ENCODE data around the gene USP3.

Gene USP3

GRCh38 chr15:63595688-63596087 lies 91.3 kb downstream of the USP3 start:
- no peak for DNase-seq

DNA sequence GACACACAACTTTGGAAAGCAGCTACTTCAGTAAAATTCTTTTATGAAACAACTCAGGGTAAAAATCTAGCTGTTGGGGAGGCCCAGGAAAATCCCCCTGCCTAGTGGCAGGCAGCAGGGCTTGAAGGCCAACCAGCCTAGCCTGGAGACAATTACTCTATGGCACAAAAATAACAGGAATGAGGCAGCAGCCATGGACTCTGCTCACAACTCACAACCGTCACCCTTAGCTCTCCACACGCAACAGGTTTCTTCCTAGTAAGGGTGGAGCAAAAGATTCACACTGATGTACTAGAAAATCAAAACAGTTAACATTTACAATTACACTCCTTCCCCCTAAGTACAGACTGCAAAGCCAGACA lies 92.3 kb downstream of the USP3 start:
- no peak for DNase-seq

DNA sequence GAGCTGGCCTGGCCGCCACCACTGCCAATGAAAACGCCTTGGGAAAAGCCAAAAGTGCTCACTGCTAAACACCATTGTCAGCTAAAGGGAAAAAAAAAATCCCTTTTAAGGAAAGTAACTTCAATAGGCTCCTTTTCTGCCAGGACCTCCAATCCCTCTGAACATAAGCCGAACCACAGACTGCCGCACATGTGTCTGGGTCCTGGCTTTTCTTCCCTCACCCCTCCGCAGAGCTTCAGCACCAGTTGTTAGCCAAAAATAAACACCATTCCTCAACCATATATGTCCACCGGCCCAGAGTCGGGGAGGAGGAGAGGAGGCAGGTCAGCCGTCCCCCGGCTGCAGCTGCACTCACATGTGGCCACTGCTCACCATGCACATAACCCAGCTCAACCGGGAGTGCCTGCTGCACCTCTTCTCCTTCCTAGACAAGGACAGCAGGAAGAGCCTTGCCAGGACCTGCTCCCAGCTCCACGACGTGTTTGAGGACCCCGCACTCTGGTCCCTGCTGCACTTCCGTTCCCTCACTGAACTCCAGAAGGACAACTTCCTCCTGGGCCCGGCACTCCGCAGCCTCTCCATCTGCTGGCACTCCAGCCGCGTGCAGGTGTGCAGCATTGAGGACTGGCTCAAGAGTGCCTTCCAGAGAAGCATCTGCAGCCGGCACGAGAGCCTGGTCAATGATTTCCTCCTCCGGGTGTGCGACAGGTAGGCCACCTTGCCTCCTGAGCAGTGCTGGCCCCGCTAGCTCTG lies 92.8 kb downstream of the USP3 start, which contains the start of gene FBXL22:
TSS of gene FBXL22 (plus strand) at position 350 of the 753 bp plus-strand sequence. CDS start at position 356, 6 bp downstream.
- no peak for DNase-seq

GRCh38 chr15:63597821-63598220 lies 93.4 kb downstream of the USP3 start:
- DNase-seq = no peak

GRCh38 chr15:63598473-63599400 lies 94.3 kb downstream of the USP3 start:
- no peak for DNase-seq

- DNase-seq = peak in 2 of 5 experiments; percentile 24 to 40
Observed at GRCh38 chr15:63599401-63600000, 95.1 kb downstream of the USP3 start.

DNA sequence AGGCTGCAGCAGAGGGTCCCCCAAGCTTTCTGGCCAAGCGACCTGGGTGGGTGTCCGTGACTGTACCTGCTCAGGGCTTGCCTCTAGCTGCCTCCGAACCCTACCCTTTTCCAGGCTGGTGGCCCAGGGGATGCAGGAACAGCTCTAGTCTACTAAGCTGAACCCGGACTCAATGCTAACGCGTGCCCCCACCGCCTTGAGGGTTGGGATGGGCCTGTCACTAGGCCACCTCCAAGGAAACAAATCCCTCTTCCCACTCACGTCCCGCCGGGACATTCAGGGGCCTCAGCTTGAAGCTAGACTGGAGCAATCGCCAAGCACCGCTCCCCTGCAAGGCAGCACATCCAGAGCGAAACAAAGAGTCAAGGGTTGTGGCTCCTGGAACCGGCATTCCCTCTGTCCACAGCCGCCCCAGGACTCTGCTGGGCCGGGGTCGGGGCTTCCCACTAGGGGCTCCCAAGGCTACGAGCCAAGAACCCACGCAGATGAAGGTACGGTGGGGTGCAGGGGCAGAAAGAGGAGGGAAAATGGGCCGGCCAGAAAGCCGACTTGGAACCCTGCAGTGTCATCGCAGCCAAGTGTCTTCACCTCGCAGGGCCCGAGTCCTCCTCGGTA lies 95.7 kb downstream of the USP3 start:
- DNase-seq = peak in 1 of 5 experiments; percentile 4

GRCh38 chr15:63600616-63601025 lies 96.2 kb downstream of the USP3 start:
- peak; percentile 72 to 99 (median 84) for DNase-seq

- DNase-seq = peak in 4 of 5 experiments; percentile 25 to 75 (median 60)
Observed at GRCh38 chr15:63601026-63601703, 96.8 kb downstream of the USP3 start.

GRCh38 chr15:63601704-63602185 lies 97.4 kb downstream of the USP3 start:
- DNase-seq = peak in 1 of 5 experiments; percentile 22

- DNase-seq = no peak
Observed at GRCh38 chr15:63602595-63602994, 98.2 kb downstream of the USP3 start.

DNA sequence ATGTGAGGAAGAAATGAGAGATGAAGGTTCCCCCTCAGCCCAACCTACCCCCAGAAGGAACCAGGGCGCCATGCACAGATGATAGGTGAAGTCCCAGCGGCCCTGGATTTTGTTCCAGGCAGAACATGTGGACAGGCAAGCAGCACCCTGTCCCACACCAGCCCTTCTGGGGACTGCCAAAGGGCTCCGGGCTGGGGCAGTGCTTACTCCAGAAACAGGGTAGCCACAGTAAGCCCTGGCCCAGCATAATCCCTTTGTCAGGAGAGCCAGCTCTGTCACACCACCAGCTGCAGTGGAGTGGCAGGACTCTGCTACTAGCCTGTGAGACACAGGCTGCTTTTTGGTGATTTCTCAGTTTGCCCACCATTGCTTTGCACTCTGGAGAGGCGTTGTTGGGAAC lies 99.1 kb downstream of the USP3 start:
- DNase-seq = no peak

- no peak for DNase-seq
Observed at GRCh38 chr15:63604281-63604680, 99.9 kb downstream of the USP3 start.

DNA sequence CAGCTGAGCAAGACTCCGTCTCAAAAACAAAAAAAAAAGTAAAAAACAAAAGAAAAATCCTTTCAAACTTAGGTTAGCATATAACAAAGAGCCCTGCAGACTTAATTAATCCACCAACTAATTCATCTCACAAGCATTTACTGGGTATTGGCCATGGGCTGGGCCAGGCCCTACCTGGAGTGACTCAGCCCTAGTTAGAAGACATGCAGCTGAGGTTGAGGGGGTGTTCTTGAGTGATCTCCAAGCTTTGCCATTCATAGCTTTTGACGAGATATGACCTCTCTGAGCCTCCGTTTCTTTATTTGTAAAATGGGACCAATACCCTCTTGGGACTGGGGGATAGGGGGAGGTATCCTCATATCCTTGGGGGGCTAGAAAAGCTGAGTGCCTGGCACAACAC lies 100.6 kb downstream of the USP3 start:
- DNase-seq = no peak

DNA sequence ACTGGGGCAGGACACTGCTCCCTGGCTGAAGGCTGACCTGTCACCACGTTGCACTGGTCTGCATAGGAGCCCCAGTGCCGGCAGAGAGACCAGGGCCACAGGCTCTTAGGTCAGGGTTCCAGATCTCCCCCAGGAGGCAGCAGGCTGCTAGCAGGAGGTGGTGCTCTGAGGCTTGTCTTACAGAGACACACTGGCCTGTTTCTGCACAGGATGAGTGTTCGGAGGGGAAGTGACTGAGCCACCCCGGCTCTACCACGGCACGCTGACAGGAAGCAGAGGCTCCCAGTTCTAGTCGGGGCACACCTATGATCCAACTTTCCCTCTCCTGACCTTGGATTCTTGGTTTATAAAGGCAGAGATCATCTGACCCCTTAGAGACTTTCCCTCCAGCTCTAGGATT lies 101.4 kb downstream of the USP3 start:
- DNase-seq = peak in 4 of 5 experiments; percentile 27 to 92 (median 31)

DNA sequence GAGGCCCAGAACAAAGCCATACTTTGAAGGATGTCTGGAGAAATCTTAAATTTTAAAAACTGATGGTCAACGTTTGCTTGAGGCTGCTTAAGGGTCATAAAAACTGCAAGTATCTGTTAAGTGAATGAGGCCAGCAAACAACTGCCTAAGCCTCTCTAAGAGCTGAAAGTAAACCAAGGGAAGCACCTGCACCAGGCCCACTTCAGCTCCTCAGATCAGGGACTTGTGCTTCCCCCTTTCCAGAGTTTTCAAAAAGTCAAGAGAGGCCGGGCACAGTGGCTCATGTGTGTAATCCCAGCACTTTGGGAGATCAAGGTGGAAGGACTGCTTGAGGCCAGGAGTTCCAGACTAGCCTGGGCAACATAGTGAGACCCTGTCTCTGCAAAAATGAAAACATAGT lies 101.9 kb downstream of the USP3 start:
- DNase-seq = no peak

DNA sequence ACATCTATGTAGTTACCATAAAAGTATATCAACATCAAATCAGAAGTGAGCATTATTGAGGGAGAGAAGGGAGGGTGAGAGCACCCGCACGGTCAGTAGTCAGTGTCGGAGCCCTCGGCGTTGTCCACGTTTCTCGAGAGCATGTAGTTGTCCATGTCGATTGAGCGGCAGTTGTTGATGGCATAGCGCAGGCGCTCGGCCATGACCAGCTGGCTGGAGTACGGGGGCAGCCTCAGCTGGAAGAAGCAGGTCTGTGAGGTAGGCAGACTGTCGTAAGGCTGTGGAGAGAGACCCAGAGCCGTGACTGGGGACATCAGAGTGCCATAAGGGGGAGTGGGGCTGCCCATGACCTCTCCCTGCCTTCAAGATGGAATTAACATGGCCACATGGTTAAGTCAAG lies 104.6 kb downstream of the USP3 start:
- no peak for DNase-seq

DNA sequence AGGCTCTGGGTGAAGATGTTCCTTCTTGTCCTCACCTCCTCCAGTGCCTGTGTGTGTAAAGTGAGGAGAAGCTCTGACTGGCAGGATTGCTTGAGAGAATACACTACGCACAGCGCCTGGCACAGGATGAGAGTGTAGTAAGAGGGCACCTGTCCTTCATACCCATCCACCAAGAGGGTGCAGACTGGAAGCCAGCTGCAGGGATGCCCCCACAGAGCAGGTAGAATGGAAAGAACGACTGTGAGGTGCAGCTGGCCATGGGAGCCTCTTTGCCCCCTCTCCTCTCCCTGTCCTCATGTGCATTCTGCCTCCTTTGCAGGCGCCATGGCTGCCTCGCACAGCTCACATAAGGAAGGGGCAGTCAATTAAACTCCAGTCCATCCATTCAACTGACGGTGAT lies 105.1 kb downstream of the USP3 start:
- no peak for DNase-seq

GRCh38 chr15:63610209-63610841 lies 105.9 kb downstream of the USP3 start:
- DNase-seq = peak in 4 of 5 experiments; percentile 53 to 93 (median 59)

DNA sequence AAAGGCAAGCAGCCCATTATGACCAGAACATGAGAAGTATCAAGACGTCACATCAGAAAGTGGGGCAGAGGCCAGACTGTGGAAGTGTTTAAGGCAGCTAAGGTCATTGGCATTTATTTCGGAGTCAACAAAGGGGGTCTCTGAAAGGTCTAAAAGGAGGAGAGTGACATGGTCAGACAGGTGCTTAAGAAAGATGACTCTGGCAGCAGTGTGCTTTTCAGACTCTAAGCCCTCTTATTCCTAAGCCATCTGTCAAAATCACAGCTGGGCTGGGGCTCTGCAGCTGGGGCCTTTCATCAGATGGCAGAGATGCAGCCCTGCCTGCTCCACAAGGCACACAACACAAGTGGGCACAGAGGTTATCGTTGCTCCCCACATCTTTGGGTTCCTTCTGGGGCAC lies 106.8 kb downstream of the USP3 start:
- no peak for DNase-seq

- no peak for DNase-seq
Observed at GRCh38 chr15:63612300-63612699, 107.9 kb downstream of the USP3 start.

All from T-helper 2 cell (primary cell).